Uterus (tissue), 2 donors: ENCODE results near the gene CASQ1.

Experiments
- POLR2A ChIP-seq, 2 donors: fragments of 450-650 bp; IDR thresholded peaks; one replicate each; pipeline ENCODE4 v1.6.1; 2016; ENCODE audit warnings: antibody characterized with exemption in 2 of 2, mild to moderate bottlenecking in 1 of 2, moderate library complexity in 1 of 2
- TF ChIP-seq, protein P1 (sequence below), 4 experiments: fragments of 200-600 bp in 2 of 4; fragments of 450-650 bp in 2 of 4; sonication (generic) in 2 of 4; IDR thresholded peaks; one replicate each; pipeline ENCODE4 v1.5.1; 2016 to 2019; ENCODE audit warnings: antibody characterized with exemption in 4 of 4, mild to moderate bottlenecking in 2 of 4, moderate library complexity in 1 of 4

DNA sequence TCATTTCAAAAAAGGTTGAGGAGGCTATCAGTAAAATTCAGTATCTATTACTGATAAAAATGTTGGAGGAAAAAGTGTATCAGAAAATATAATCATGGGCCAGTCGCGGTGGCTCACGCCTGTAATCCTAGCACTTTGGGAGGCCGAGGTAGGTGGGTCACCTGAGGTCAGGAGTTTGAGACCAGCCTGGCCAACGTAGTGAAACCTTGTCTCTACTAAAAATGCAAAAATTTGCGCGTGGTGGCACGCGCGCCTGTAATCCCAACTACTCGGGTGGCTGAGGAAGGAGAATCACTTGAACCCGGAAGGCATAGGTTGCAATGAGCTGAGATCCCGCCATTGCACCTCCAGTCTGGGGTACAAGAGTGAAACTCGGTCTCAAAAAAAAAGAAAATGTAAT is 44.3 kb upstream of the CASQ1 start:
- TF ChIP-seq, protein P1, sequence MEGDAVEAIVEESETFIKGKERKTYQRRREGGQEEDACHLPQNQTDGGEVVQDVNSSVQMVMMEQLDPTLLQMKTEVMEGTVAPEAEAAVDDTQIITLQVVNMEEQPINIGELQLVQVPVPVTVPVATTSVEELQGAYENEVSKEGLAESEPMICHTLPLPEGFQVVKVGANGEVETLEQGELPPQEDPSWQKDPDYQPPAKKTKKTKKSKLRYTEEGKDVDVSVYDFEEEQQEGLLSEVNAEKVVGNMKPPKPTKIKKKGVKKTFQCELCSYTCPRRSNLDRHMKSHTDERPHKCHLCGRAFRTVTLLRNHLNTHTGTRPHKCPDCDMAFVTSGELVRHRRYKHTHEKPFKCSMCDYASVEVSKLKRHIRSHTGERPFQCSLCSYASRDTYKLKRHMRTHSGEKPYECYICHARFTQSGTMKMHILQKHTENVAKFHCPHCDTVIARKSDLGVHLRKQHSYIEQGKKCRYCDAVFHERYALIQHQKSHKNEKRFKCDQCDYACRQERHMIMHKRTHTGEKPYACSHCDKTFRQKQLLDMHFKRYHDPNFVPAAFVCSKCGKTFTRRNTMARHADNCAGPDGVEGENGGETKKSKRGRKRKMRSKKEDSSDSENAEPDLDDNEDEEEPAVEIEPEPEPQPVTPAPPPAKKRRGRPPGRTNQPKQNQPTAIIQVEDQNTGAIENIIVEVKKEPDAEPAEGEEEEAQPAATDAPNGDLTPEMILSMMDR (IDR thresholded peaks at IDR 0.05), result no peak
- TF ChIP-seq POLR2A (IDR thresholded peaks at IDR 0.05), result no peak
